ENCODE results near the gene HNF1B. TPM values are rescaled to one million over a fixed set of nuclear protein-coding genes. Genes with fewer than 3 reads are reported as not detected.

The HNF1B gene
- total RNA-seq, 1 donor from 2014 or later: not detected

DNA sequence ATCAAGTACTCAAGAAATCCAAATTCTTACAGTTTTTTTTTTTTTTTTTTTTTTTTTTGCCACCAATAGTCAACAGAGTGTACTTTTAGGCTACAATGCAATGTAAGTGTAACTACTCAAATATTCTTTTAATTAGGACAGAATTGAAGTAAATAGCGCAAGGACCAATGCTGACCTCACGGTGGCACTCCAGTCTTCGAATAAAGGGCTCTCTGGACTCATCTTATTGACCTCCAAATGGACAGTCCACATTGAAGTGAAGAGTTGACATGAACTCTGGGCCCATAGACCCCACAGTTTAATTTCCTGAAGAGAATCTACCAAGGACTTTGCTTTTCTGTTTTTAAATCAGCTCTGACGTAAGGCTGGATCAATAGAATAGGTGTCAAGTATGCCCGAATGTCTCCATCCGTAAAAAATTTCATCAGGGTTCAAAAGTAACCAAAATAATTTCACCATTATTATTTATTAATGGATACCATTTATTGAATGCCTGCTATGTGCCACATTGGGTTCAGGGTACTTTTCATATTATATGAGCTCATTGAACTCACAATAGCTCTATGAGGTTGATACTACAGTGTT, 94.3 kb downstream of the HNF1B start:
- no peaks in the 10 kb centered on the region for H3K4me1 Mint-ChIP-seq
- H3K27me3 Mint-ChIP-seq (ENCODE audit: low read depth): peaks cover 81% of the 10 kb centered on the region
- peak; percentile 66 for TF ChIP-seq CTCF (conservative IDR thresholded peaks at IDR 0.05)
- H3K36me3 Mint-ChIP-seq (ENCODE audit: low read depth): no peaks in the 10 kb centered on the region
- H3K9me3 Mint-ChIP-seq: no peaks in the 10 kb centered on the region
- peak; percentile 27 for DNase-seq (ENCODE audit: low read depth, low spot score)
- no peak overlapping the region for H3K27ac Mint-ChIP-seq (ENCODE audit: unreplicated experiment)
- H3K4me3 Mint-ChIP-seq: no peak overlapping the region

DNA sequence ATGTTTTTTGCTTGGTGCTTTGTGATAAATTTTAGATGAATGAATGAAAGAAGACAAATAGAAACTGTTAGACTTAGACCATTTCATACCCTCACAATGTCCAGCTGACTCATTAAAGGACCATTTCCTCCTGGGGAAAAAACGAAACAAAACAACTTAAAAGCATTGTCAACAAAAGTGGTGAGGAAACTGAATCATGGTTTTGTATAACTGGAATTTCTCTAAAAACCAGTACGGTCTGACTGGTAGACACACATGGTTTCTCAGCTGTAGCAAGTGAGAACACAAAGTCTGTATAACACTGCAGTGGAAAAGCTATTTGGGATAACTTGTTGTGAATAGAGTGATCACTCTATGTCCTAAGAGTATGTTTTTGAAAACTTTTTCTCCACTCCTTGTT, 96.3 kb downstream of the HNF1B start:
- peaks cover 84% of the 10 kb centered on the region for H3K27me3 Mint-ChIP-seq (ENCODE audit: low read depth)

GRCh38 chr17:37647856-37648255, 97.0 kb downstream of the HNF1B start:
- no peaks in the 10 kb centered on the region for H3K9me3 Mint-ChIP-seq
- peaks cover under 1% of the 10 kb centered on the region for H3K4me1 Mint-ChIP-seq
- H3K27me3 Mint-ChIP-seq (ENCODE audit: low read depth): peaks cover 85% of the 10 kb centered on the region
- DNase-seq (ENCODE audit: low read depth, low spot score): no peak
- TF ChIP-seq CTCF (conservative IDR thresholded peaks at IDR 0.05): no peak
- H3K4me3 Mint-ChIP-seq: peak overlapping the region; percentile 4
- no peaks in the 10 kb centered on the region for H3K36me3 Mint-ChIP-seq (ENCODE audit: low read depth)
- no peak overlapping the region for H3K27ac Mint-ChIP-seq (ENCODE audit: unreplicated experiment)

More for the DNA sequence above, 96.3 kb downstream of the HNF1B start:
- Mint-ChIP-seq H3K36me3 (ENCODE audit: low read depth) (no peaks in the 10 kb centered on the region), H3K27ac (ENCODE audit: unreplicated experiment) (no peak overlapping the region), H3K4me3 (no peak overlapping the region), H3K9me3 (no peaks in the 10 kb centered on the region), H3K4me1 (no peaks in the 10 kb centered on the region)
- no peak for TF ChIP-seq CTCF (conservative IDR thresholded peaks at IDR 0.05)
- DNase-seq (ENCODE audit: low read depth, low spot score): no peak

- H3K4me1 Mint-ChIP-seq: peaks cover 22% of the 10 kb centered on the region
- peaks cover 10% of the 10 kb centered on the region for H3K36me3 Mint-ChIP-seq (ENCODE audit: low read depth)
- no peak for TF ChIP-seq CTCF (conservative IDR thresholded peaks at IDR 0.05)
- no peak overlapping the region for H3K27ac Mint-ChIP-seq (ENCODE audit: unreplicated experiment)
- peaks cover 55% of the 10 kb centered on the region for H3K27me3 Mint-ChIP-seq (ENCODE audit: low read depth)
- no peak for DNase-seq (ENCODE audit: low read depth, low spot score)
- peak overlapping the region; percentile 94 for H3K4me3 Mint-ChIP-seq
- no peaks in the 10 kb centered on the region for H3K9me3 Mint-ChIP-seq
Measured at GRCh38 chr17:37643869-37644268, 101.0 kb downstream of the HNF1B start.

GRCh38 chr17:37643118-37643766, 101.6 kb downstream of the HNF1B start, which contains the start of gene DDX52:
Gene DDX52, minus strand, starts transcription at chr17:37643446. Its CDS starts 26 bp downstream, at chr17:37643420.
- peak; percentile 78 for DNase-seq (ENCODE audit: low read depth, low spot score)
- Mint-ChIP-seq H3K27ac (ENCODE audit: unreplicated experiment) (peak within 1 kb of the TSS; percentile 92), H3K4me3 (peak within 1 kb of the TSS; percentile 94), H3K9me3 (no peaks in the 10 kb centered on the region), H3K36me3 (ENCODE audit: low read depth) (peaks cover 10% of the 10 kb centered on the region), H3K27me3 (ENCODE audit: low read depth) (peaks cover 49% of the 10 kb centered on the region), H3K4me1 (peaks cover 22% of the 10 kb centered on the region)
- no peak for TF ChIP-seq CTCF (conservative IDR thresholded peaks at IDR 0.05)
